ENCODE results near the gene ARID2. TPM values are rescaled to one million over a fixed set of nuclear protein-coding genes. Genes with fewer than 3 reads are reported as not detected.

Gene ARID2
- total RNA-seq, 2 donors from 2014 or later = 29.6 TPM

GRCh38 chr12:45789025-45789424 is 59.5 kb downstream of the ARID2 start:
- Mint-ChIP-seq H3K36me3 (ENCODE audit: insufficient read depth in 2 of 2) (peaks cover 2 to 3% of the 10 kb centered on the region in 2 donors), H3K27ac (no peak overlapping the region), H3K4me1 (ENCODE audit: low read depth) (peaks cover 5% of the 10 kb centered on the region), H3K27me3 (ENCODE audit: low read depth) (no peaks in the 10 kb centered on the region), H3K9me3 (no peaks in the 10 kb centered on the region), H3K4me3 (no peak overlapping the region)
- no peak for DNase-seq
- no peak for ATAC-seq (replicated peaks in 1 of 2)

- no peak overlapping the region for H3K27ac Mint-ChIP-seq
- no peaks in the 10 kb centered on the region for H3K9me3 Mint-ChIP-seq
- no peak overlapping the region for H3K4me3 Mint-ChIP-seq
- peaks cover 5 to 6% of the 10 kb centered on the region in 2 donors for H3K36me3 Mint-ChIP-seq (ENCODE audit: insufficient read depth in 2 of 2)
- no peak for DNase-seq
- H3K4me1 Mint-ChIP-seq (ENCODE audit: low read depth) = no peaks in the 10 kb centered on the region
- no peaks in the 10 kb centered on the region for H3K27me3 Mint-ChIP-seq (ENCODE audit: low read depth)
- ATAC-seq (replicated peaks in 1 of 2) = no peak
Measured at GRCh38 chr12:45794422-45794821, 64.9 kb downstream of the ARID2 start.

- DNase-seq = no peak
- Mint-ChIP-seq H3K27ac (no peak overlapping the region), H3K4me1 (ENCODE audit: low read depth) (peaks cover 13% of the 10 kb centered on the region), H3K4me3 (no peak overlapping the region), H3K27me3 (ENCODE audit: low read depth) (no peaks in the 10 kb centered on the region), H3K36me3 (ENCODE audit: insufficient read depth in 2 of 2) (no peaks in the 10 kb centered on the region), H3K9me3 (no peaks in the 10 kb centered on the region)
- no peak for ATAC-seq (replicated peaks in 1 of 2)
Measured at GRCh38 chr12:45801625-45802024, 72.1 kb downstream of the ARID2 start.

- Mint-ChIP-seq H3K4me3 (no peak overlapping the region), H3K27ac (peak overlapping the region; percentile 70)
- no peak for DNase-seq
Measured at GRCh38 chr12:45803111-45803510, 73.6 kb downstream of the ARID2 start.

GRCh38 chr12:45816652-45817051 is 87.1 kb downstream of the ARID2 start:
- no peak overlapping the region for H3K27ac Mint-ChIP-seq

More at GRCh38 chr12:45803111-45803510, 73.6 kb downstream of the ARID2 start:
- Mint-ChIP-seq H3K4me1 (ENCODE audit: low read depth) (peaks cover 22% of the 10 kb centered on the region), H3K27me3 (ENCODE audit: low read depth) (no peaks in the 10 kb centered on the region), H3K36me3 (ENCODE audit: insufficient read depth in 2 of 2) (no peaks in the 10 kb centered on the region), H3K9me3 (no peaks in the 10 kb centered on the region)
- no peak for ATAC-seq (replicated peaks in 1 of 2)

GRCh38 chr12:45827974-45828373 is 98.5 kb downstream of the ARID2 start:
- DNase-seq (no peak), ATAC-seq (replicated peaks in 1 of 2) (no peak)
- Mint-ChIP-seq H3K4me1 (ENCODE audit: low read depth) (no peaks in the 10 kb centered on the region), H3K27me3 (ENCODE audit: low read depth) (no peaks in the 10 kb centered on the region), H3K36me3 (ENCODE audit: insufficient read depth in 2 of 2) (peaks cover 9 to 27% of the 10 kb centered on the region in 2 donors), H3K27ac (peak overlapping the region; percentile 6), H3K4me3 (no peak overlapping the region), H3K9me3 (peaks cover 0 to 2% of the 10 kb centered on the region in 2 donors)

More at GRCh38 chr12:45816652-45817051, 87.1 kb downstream of the ARID2 start:
- H3K4me3 Mint-ChIP-seq = no peak overlapping the region
- H3K9me3 Mint-ChIP-seq = no peaks in the 10 kb centered on the region
- peaks cover 0 to 6% of the 10 kb centered on the region in 2 donors for H3K36me3 Mint-ChIP-seq (ENCODE audit: insufficient read depth in 2 of 2)
- no peaks in the 10 kb centered on the region for H3K4me1 Mint-ChIP-seq (ENCODE audit: low read depth)
- H3K27me3 Mint-ChIP-seq (ENCODE audit: low read depth) = no peaks in the 10 kb centered on the region
- no peak for DNase-seq
- ATAC-seq (replicated peaks in 1 of 2) = no peak

GRCh38 chr12:45828402-45828801 is 98.9 kb downstream of the ARID2 start:
- peaks cover 7 to 23% of the 10 kb centered on the region in 2 donors for H3K36me3 Mint-ChIP-seq (ENCODE audit: insufficient read depth in 2 of 2)

GRCh38 chr12:45831590-45831989 is 102.1 kb downstream of the ARID2 start:
- ATAC-seq (replicated peaks in 1 of 2) = no peak
- Mint-ChIP-seq H3K27me3 (ENCODE audit: low read depth) (no peaks in the 10 kb centered on the region), H3K4me3 (no peak overlapping the region), H3K4me1 (ENCODE audit: low read depth) (no peaks in the 10 kb centered on the region), H3K36me3 (ENCODE audit: insufficient read depth in 2 of 2) (peaks cover 12 to 21% of the 10 kb centered on the region in 2 donors), H3K9me3 (peaks cover 0 to 2% of the 10 kb centered on the region in 2 donors), H3K27ac (no peak overlapping the region)
- DNase-seq = no peak

More at GRCh38 chr12:45828402-45828801, 98.9 kb downstream of the ARID2 start:
- DNase-seq = no peak
- Mint-ChIP-seq H3K27ac (peak overlapping the region; percentile 6), H3K4me1 (ENCODE audit: low read depth) (no peaks in the 10 kb centered on the region), H3K9me3 (peaks cover 0 to 2% of the 10 kb centered on the region in 2 donors), H3K4me3 (no peak overlapping the region), H3K27me3 (ENCODE audit: low read depth) (no peaks in the 10 kb centered on the region)
- ATAC-seq (replicated peaks in 1 of 2) = no peak

GRCh38 chr12:45833401-45833800 is 103.9 kb downstream of the ARID2 start:
- ATAC-seq (replicated peaks in 1 of 2) (no peak), DNase-seq (no peak)
- Mint-ChIP-seq H3K4me1 (ENCODE audit: low read depth) (no peaks in the 10 kb centered on the region), H3K27me3 (ENCODE audit: low read depth) (no peaks in the 10 kb centered on the region), H3K4me3 (no peak overlapping the region), H3K27ac (no peak overlapping the region), H3K9me3 (peaks cover 0 to 2% of the 10 kb centered on the region in 2 donors), H3K36me3 (ENCODE audit: insufficient read depth in 2 of 2) (peaks cover 10 to 23% of the 10 kb centered on the region in 2 donors)

GRCh38 chr12:45834809-45835208 is 105.3 kb downstream of the ARID2 start:
- Mint-ChIP-seq H3K27ac (no peak overlapping the region), H3K9me3 (peaks cover 0 to 2% of the 10 kb centered on the region in 2 donors), H3K27me3 (ENCODE audit: low read depth) (no peaks in the 10 kb centered on the region), H3K4me3 (no peak overlapping the region), H3K4me1 (ENCODE audit: low read depth) (peaks cover under 1% of the 10 kb centered on the region), H3K36me3 (ENCODE audit: insufficient read depth in 2 of 2) (peaks cover 10 to 24% of the 10 kb centered on the region in 2 donors)
- ATAC-seq (replicated peaks in 1 of 2) (no peak), DNase-seq (no peak)

GRCh38 chr12:45839917-45840316 is 110.4 kb downstream of the ARID2 start:
- H3K4me1 Mint-ChIP-seq (ENCODE audit: low read depth) = peaks cover 8% of the 10 kb centered on the region
- no peak overlapping the region for H3K4me3 Mint-ChIP-seq
- H3K27ac Mint-ChIP-seq = peak overlapping the region; percentile 31
- no peaks in the 10 kb centered on the region for H3K9me3 Mint-ChIP-seq
- DNase-seq (no peak), ATAC-seq (replicated peaks in 1 of 2) (no peak)
- no peaks in the 10 kb centered on the region for H3K27me3 Mint-ChIP-seq (ENCODE audit: low read depth)
- H3K36me3 Mint-ChIP-seq (ENCODE audit: insufficient read depth in 2 of 2) = peaks cover 4 to 16% of the 10 kb centered on the region in 2 donors

GRCh38 chr12:45849289-45849688 is 119.8 kb downstream of the ARID2 start:
- Mint-ChIP-seq H3K9me3 (no peaks in the 10 kb centered on the region), H3K27ac (no peak overlapping the region), H3K4me1 (ENCODE audit: low read depth) (no peaks in the 10 kb centered on the region), H3K36me3 (ENCODE audit: insufficient read depth in 2 of 2) (peaks cover 11 to 32% of the 10 kb centered on the region in 2 donors), H3K27me3 (ENCODE audit: low read depth) (no peaks in the 10 kb centered on the region), H3K4me3 (no peak overlapping the region)
- DNase-seq = no peak
- ATAC-seq (replicated peaks in 1 of 2) = no peak

- Mint-ChIP-seq H3K36me3 (ENCODE audit: insufficient read depth in 2 of 2) (peaks cover 13 to 30% of the 10 kb centered on the region in 2 donors), H3K27me3 (ENCODE audit: low read depth) (no peaks in the 10 kb centered on the region), H3K4me1 (ENCODE audit: low read depth) (no peaks in the 10 kb centered on the region), H3K9me3 (no peaks in the 10 kb centered on the region), H3K4me3 (no peak overlapping the region), H3K27ac (no peak overlapping the region)
- DNase-seq (no peak), ATAC-seq (replicated peaks in 1 of 2) (no peak)
Measured at GRCh38 chr12:45850302-45850701, 120.8 kb downstream of the ARID2 start.

GRCh38 chr12:45852508-45852907 is 123.0 kb downstream of the ARID2 start:
- H3K4me1 Mint-ChIP-seq (ENCODE audit: low read depth) = no peaks in the 10 kb centered on the region
- H3K36me3 Mint-ChIP-seq (ENCODE audit: insufficient read depth in 2 of 2) = peaks cover 13 to 28% of the 10 kb centered on the region in 2 donors

More at GRCh38 chr12:45852508-45852907, 123.0 kb downstream of the ARID2 start:
- Mint-ChIP-seq H3K27ac (no peak overlapping the region), H3K4me3 (no peak overlapping the region), H3K9me3 (no peaks in the 10 kb centered on the region), H3K27me3 (ENCODE audit: low read depth) (no peaks in the 10 kb centered on the region)
- no peak for DNase-seq
- ATAC-seq (replicated peaks in 1 of 2) = no peak

Measured in activated T-cell treated with anti-CD3 and anti-CD28 coated beads, Interleukin-2, amount 50 U/mL, for 72 hours (primary cell).